NCI-H2171 (cell line): ENCODE results near the gene RAB24.
"Not testable (repeated sequence)": the region's sequence is repeated elsewhere in the genome, so short reads cannot be mapped to it uniquely, and the experiment has no call there.

Source experiments
- DNase-seq: peaks from one replicate; lab custom pipeline; 2025; lab: John Stamatoyannopoulos, UW

The RAB24 gene

GRCh38 chr5:177293819-177294581 lies 9.5 kb downstream of the RAB24 start:
- DNase-seq = no peak

GRCh38 chr5:177291735-177292134 lies 11.8 kb downstream of the RAB24 start:
- DNase-seq = no peak

- no peak for DNase-seq
Measured at GRCh38 chr5:177290816-177291596, 12.5 kb downstream of the RAB24 start.

GRCh38 chr5:177288191-177288590 lies 15.3 kb downstream of the RAB24 start:
- DNase-seq = no peak

GRCh38 chr5:177276886-177277285 lies 26.6 kb downstream of the RAB24 start:
- no peak for DNase-seq

- DNase-seq = no peak
Measured at GRCh38 chr5:177275883-177276282, 27.6 kb downstream of the RAB24 start.

- no peak for DNase-seq
Measured at GRCh38 chr5:177271113-177271512, 32.4 kb downstream of the RAB24 start.

GRCh38 chr5:177270653-177271052 lies 32.9 kb downstream of the RAB24 start:
- no peak for DNase-seq

GRCh38 chr5:177269976-177270375 lies 33.5 kb downstream of the RAB24 start:
- DNase-seq = no peak

GRCh38 chr5:177269232-177269895 lies 34.2 kb downstream of the RAB24 start:
- no peak for DNase-seq

- no peak for DNase-seq
Measured at GRCh38 chr5:177265395-177265794, 38.1 kb downstream of the RAB24 start.

GRCh38 chr5:177264178-177264577 lies 39.3 kb downstream of the RAB24 start:
- DNase-seq = no peak

- no peak for DNase-seq
Measured at GRCh38 chr5:177261510-177261909, 42.0 kb downstream of the RAB24 start.

GRCh38 chr5:177260961-177261360 lies 42.6 kb downstream of the RAB24 start:
- no peak for DNase-seq

GRCh38 chr5:177258711-177259110 lies 44.8 kb downstream of the RAB24 start:
- not testable (repeated sequence) for DNase-seq

- no peak for DNase-seq
Measured at GRCh38 chr5:177256296-177256695, 47.2 kb downstream of the RAB24 start.

- no peak for DNase-seq
Measured at GRCh38 chr5:177253252-177253651, 50.3 kb downstream of the RAB24 start.
